Measurements from ENCODE around the gene TICAM2. TPM values are rescaled to one million over a fixed set of nuclear protein-coding genes. Genes with fewer than 3 reads are reported as not detected.

The TICAM2 gene
- total and polyA plus RNA-seq, 2 of the 8 experiments (the other 6 are each of a cell fraction or from before 2014, with no cell fraction given), result 0.02 TPM; not detected in 1

DNA sequence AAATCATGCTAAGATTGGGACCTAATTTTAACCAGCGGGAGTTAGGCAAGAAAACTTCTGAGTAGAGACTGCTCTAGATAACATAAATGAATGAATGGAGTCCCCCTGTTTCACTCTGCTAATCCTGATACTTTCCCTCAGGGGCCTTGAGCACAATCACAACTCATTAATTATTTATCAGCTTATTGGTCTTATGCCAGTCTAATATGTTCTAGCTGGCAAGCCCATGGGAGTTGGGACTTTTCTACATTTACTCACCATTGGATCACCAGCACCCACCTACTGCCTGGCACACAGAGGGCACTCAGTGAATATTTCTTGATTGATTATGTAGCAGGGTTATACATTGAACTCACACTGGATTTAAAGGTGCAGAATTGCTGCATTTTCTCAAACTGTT is 37.1 kb upstream of the TICAM2 start:
- H3K9ac ChIP-seq (replicated peaks in 1 of 4; ENCODE audit: extremely low read depth in 1 of 4, low read depth in 3 of 4, low read length in 3 of 4), result no peak overlapping the region
- no peaks in the 10 kb centered on the region; the same call in 1 of the 2 replicates for H3K23me2 ChIP-seq (ENCODE audit: low read depth, low read length)
- H2BK15ac ChIP-seq (ENCODE audit: low read length), result no peak overlapping the region
- H4K5ac ChIP-seq (ENCODE audit: insufficient read length, low read depth, low read length), result no peak overlapping the region
- CTCF ChIA-PET (ENCODE audit: partially characterized antibody), result interaction anchor here (0.5 to 1.5 kb wide), 3 partner anchors 9 to 428 kb away, joined by 3 to 5 read pairs (median 3); no protein-coding TSS in a partner anchor
- H3K79me2 ChIP-seq (ENCODE audit: control insufficient read depth in 1 of 2, insufficient read depth in 2 of 2, low read length in 2 of 2), result no peaks in the 10 kb centered on the region
- TF ChIP-seq, protein P1, sequence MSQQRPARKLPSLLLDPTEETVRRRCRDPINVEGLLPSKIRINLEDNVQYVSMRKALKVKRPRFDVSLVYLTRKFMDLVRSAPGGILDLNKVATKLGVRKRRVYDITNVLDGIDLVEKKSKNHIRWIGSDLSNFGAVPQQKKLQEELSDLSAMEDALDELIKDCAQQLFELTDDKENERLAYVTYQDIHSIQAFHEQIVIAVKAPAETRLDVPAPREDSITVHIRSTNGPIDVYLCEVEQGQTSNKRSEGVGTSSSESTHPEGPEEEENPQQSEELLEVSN (IDR thresholded peaks at IDR 0.05), result no peak
- TF ChIP-seq PHF8 (conservative IDR thresholded peaks at IDR 0.05; ENCODE audit: low read depth, low read length) (no peak), CHD2 (IDR thresholded peaks at IDR 0.05; ENCODE audit: low read length) (no peak), BCL11A (IDR thresholded peaks at IDR 0.05; ENCODE audit: low read depth in 2 of 2, low read length in 2 of 2) (no peak), RNF2 (IDR thresholded peaks at IDR 0.05; ENCODE audit: borderline replicate concordance, low read depth, low read length, missing control alignments, poor library complexity, severe bottlenecking) (no peak), NRF1 (IDR thresholded peaks at IDR 0.05; ENCODE audit: low read depth, low read length) (no peak), KDM1A (IDR thresholded peaks at IDR 0.05; ENCODE audit: borderline replicate concordance, low read length) (no peak), TCF12 (IDR thresholded peaks at IDR 0.05; ENCODE audit: low read depth, low read length) (no peak)
- TF ChIP-seq, protein P2, sequence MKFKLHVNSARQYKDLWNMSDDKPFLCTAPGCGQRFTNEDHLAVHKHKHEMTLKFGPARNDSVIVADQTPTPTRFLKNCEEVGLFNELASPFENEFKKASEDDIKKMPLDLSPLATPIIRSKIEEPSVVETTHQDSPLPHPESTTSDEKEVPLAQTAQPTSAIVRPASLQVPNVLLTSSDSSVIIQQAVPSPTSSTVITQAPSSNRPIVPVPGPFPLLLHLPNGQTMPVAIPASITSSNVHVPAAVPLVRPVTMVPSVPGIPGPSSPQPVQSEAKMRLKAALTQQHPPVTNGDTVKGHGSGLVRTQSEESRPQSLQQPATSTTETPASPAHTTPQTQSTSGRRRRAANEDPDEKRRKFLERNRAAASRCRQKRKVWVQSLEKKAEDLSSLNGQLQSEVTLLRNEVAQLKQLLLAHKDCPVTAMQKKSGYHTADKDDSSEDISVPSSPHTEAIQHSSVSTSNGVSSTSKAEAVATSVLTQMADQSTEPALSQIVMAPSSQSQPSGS (IDR thresholded peaks at IDR 0.05; ENCODE audit: low read length), result no peak
- no peak overlapping the region for H2AFZ ChIP-seq (ENCODE audit: low read length)
- no peak for DNase-seq (ENCODE audit: low read depth in 1 of 2, low spot score in 2 of 2)
- no peak overlapping the region for H2BK5ac ChIP-seq (ENCODE audit: low read depth, low read length)
- H3K4ac ChIP-seq (replicated peaks; ENCODE audit: insufficient read length, low read depth, low read length), result no peak overlapping the region
- WGBS, 2 experiments (ENCODE audit: extremely low coverage in 1 of 2, insufficient coverage in 1 of 2, insufficient read length in 1 of 2, insufficient replicate concordance in 2 of 2, low coverage in 1 of 2, low lambda C conversion rate in 2 of 2, missing lambda C conversion rate in 1 of 2), result 89% methylated on average over 1 of the region's 1 CpG; no CpG with 5 or more reads in 1 of the 2 experiments
- no peak overlapping the region for H3K56ac ChIP-seq (replicated peaks; ENCODE audit: insufficient read length, low read depth, low read length)
- FAIRE-seq, result no peak
- POLR2A ChIA-PET (ENCODE audit: partially characterized antibody), result no interaction called here
- no peak overlapping the region for H3K4me2 ChIP-seq (ENCODE audit: insufficient read depth in 1 of 2, low read depth in 2 of 2, low read length in 2 of 2)
- H3K23ac ChIP-seq (ENCODE audit: insufficient read length), result no peak overlapping the region
- no peak overlapping the region for H3K27ac ChIP-seq (ENCODE audit: low read depth, low read length)
- H4K20me1 ChIP-seq (replicated peaks in 1 of 2; ENCODE audit: control insufficient read depth in 1 of 2, insufficient read depth in 2 of 2, low read length in 2 of 2), result no peaks in the 10 kb centered on the region
- H3K27me3 ChIP-seq (replicated peaks in 1 of 4; ENCODE audit: control insufficient read depth in 3 of 4, extremely low read depth in 1 of 4, insufficient read depth in 3 of 4, low read length in 3 of 4), result no peaks in the 10 kb centered on the region
- no peak overlapping the region for H2BK12ac ChIP-seq (ENCODE audit: low read depth, low read length)
- no peak overlapping the region for H3K18ac ChIP-seq (ENCODE audit: extremely low read depth, low read length)
- H4K8ac ChIP-seq (ENCODE audit: extremely low read depth, insufficient read depth, low read length), result no peak overlapping the region
- H4K91ac ChIP-seq (replicated peaks; ENCODE audit: insufficient read length, low read length), result no peak overlapping the region
- no peak overlapping the region for H3K4me3 ChIP-seq (ENCODE audit: extremely low read depth in 1 of 4, insufficient read depth in 2 of 4, low read depth in 3 of 4, low read length in 4 of 4)
- H3K36me3 ChIP-seq (ENCODE audit: control insufficient read depth in 2 of 4, insufficient read depth in 4 of 4, low read length in 3 of 4), result no peaks in the 10 kb centered on the region
- no peak overlapping the region for H2BK120ac ChIP-seq (replicated peaks; ENCODE audit: low read depth, low read length)
- no peak overlapping the region for H2BK20ac ChIP-seq (ENCODE audit: low read length)
- H3K79me1 ChIP-seq (ENCODE audit: low read depth, low read length), result no peaks in the 10 kb centered on the region
- peaks cover 0 to 13% (median 5%) of the 10 kb centered on the region in 4 experiments; a peak in 3 of 7 replicates for H3K4me1 ChIP-seq (replicated peaks in 1 of 4; ENCODE audit: control insufficient read depth in 3 of 4, insufficient read depth in 4 of 4, low read length in 3 of 4)
- no peak overlapping the region for H3K14ac ChIP-seq (ENCODE audit: insufficient read length)
- no peak overlapping the region for H2AK5ac ChIP-seq (ENCODE audit: low read depth, low read length)
- no peaks in the 10 kb centered on the region for H3K9me3 ChIP-seq (ENCODE audit: insufficient read depth in 2 of 2, low read depth in 1 of 2, low read length in 1 of 2)

Measured in H1 (cell line).